Measurements from ENCODE around the gene ECI2.
"Not testable (repeated sequence)": the region's sequence is repeated elsewhere in the genome, so short reads cannot be mapped to it uniquely, and the experiment has no call there.

Gene ECI2

DNA sequence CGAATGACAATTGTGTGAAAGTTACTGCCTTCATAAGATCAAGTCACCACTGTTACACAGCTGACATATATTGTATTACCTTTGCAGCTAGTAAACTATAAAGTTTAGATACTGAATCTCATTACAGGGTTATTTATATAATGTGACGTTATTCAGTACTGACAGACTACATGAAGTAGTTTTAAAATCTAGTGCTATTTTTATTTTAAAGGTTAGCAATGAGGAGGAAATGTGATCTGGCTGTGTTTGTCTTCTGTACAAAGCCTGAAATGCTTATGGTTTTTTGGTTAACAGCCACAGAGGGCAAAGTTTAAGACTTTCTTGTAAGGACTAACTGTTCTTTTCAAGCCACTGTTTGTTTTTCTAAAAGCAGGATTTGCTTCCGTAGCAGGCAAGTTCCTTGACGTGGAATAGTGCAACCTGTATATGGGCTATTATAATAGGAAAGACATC, 26.0 kb downstream of the ECI2 start:
- H3K4me3 ChIP-seq (ENCODE audit: low read depth, low read length); H3K9me3 ChIP-seq (ENCODE audit: control insufficient read depth, insufficient read depth, low read depth, low read length); H3K27ac ChIP-seq (ENCODE audit: extremely low read depth, low read depth, low read length); H3K36me3 ChIP-seq (ENCODE audit: control insufficient read depth in 2 of 2, insufficient read depth in 1 of 2, low read length in 2 of 2); CTCF ChIA-PET; POLR2A ChIA-PET: not testable (repeated sequence)
- H3K4me1 ChIP-seq (ENCODE audit: control insufficient read depth, insufficient read depth, low read length): peaks cover 13% of the 10 kb centered on the region
- TF ChIP-seq, protein P1, sequence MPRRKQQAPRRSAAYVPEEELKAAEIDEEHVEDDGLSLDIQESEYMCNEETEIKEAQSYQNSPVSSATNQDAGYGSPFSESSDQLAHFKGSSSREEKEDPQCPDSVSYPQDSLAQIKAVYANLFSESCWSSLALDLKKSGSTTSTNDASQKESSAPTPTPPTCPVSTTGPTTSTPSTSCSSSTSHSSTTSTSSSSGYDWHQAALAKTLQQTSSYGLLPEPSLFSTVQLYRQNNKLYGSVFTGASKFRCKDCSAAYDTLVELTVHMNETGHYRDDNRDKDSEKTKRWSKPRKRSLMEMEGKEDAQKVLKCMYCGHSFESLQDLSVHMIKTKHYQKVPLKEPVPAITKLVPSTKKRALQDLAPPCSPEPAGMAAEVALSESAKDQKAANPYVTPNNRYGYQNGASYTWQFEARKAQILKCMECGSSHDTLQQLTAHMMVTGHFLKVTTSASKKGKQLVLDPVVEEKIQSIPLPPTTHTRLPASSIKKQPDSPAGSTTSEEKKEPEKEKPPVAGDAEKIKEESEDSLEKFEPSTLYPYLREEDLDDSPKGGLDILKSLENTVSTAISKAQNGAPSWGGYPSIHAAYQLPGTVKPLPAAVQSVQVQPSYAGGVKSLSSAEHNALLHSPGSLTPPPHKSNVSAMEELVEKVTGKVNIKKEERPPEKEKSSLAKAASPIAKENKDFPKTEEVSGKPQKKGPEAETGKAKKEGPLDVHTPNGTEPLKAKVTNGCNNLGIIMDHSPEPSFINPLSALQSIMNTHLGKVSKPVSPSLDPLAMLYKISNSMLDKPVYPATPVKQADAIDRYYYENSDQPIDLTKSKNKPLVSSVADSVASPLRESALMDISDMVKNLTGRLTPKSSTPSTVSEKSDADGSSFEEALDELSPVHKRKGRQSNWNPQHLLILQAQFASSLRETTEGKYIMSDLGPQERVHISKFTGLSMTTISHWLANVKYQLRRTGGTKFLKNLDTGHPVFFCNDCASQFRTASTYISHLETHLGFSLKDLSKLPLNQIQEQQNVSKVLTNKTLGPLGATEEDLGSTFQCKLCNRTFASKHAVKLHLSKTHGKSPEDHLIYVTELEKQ (tag by site-specific recombination; IDR thresholded peaks at IDR 0.05; ENCODE audit: borderline replicate concordance): peak; percentile 38; the same call in 1 of the 2 replicates
- TF ChIP-seq, protein P2, sequence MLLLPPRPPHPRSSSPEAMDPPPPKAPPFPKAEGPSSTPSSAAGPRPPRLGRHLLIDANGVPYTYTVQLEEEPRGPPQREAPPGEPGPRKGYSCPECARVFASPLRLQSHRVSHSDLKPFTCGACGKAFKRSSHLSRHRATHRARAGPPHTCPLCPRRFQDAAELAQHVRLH (tag by site-specific recombination; IDR thresholded peaks at IDR 0.05): 0 out of 2 replicates have a peak, but pooled peaks have one; percentile 25
- TF ChIP-seq, protein P3, sequence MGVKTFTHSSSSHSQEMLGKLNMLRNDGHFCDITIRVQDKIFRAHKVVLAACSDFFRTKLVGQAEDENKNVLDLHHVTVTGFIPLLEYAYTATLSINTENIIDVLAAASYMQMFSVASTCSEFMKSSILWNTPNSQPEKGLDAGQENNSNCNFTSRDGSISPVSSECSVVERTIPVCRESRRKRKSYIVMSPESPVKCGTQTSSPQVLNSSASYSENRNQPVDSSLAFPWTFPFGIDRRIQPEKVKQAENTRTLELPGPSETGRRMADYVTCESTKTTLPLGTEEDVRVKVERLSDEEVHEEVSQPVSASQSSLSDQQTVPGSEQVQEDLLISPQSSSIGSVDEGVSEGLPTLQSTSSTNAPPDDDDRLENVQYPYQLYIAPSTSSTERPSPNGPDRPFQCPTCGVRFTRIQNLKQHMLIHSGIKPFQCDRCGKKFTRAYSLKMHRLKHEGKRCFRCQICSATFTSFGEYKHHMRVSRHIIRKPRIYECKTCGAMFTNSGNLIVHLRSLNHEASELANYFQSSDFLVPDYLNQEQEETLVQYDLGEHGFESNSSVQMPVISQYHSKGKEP (tag by site-specific recombination; IDR thresholded peaks at IDR 0.05): peak; percentile 17; the same call in 1 of the 2 replicates
- TF ChIP-seq OVOL3 (tag by site-specific recombination; IDR thresholded peaks at IDR 0.05) (peak; percentile 98), WT1 (tag by site-specific recombination; IDR thresholded peaks at IDR 0.05) (peak; percentile 90), ZNF677 (tag by site-specific recombination; IDR thresholded peaks at IDR 0.05) (peak; percentile 63), ZNF529 (tag by site-specific recombination; IDR thresholded peaks at IDR 0.05; ENCODE audit: insufficient replicate concordance) (peak; percentile 20), ZBTB17 (tag by site-specific recombination; IDR thresholded peaks at IDR 0.05) (peak; percentile 23; the same call in 1 of the 2 replicates), BCL11A (tag by site-specific recombination; IDR thresholded peaks at IDR 0.05; ENCODE audit: low read depth) (peak; percentile 78; the same call in 1 of the 2 replicates), KLF8 (tag by site-specific recombination; IDR thresholded peaks at IDR 0.05) (peak; percentile 27; the same call in 1 of the 2 replicates), ZNF600 (tag by site-specific recombination; IDR thresholded peaks at IDR 0.05) (peak; percentile 63), ZNF629 (tag by site-specific recombination; IDR thresholded peaks at IDR 0.05) (peak; percentile 71; the same call in 1 of the 2 replicates), ZNF366 (tag by site-specific recombination; conservative IDR thresholded peaks at IDR 0.05) (peak; percentile 84), KLF10 (tag by site-specific recombination; IDR thresholded peaks at IDR 0.05) (peak; percentile 51), OSR2 (tag by site-specific recombination; IDR thresholded peaks at IDR 0.05) (peak; percentile 96), GLI2 (tag by site-specific recombination; IDR thresholded peaks at IDR 0.05; ENCODE audit: borderline replicate concordance, low read depth) (peak; percentile 69), IKZF3 (tag by site-specific recombination; IDR thresholded peaks at IDR 0.05) (peak; percentile 71), ZNF610 (tag by site-specific recombination; IDR thresholded peaks at IDR 0.05; ENCODE audit: borderline replicate concordance) (0 out of 2 replicates have a peak, but pooled peaks have one; percentile 49), ZNF843 (tag by site-specific recombination; IDR thresholded peaks at IDR 0.05) (peak; percentile 88), ZXDB (tag by site-specific recombination; IDR thresholded peaks at IDR 0.05) (peak; percentile 72; the same call in 1 of the 2 replicates)
- TF ChIP-seq, protein P4, sequence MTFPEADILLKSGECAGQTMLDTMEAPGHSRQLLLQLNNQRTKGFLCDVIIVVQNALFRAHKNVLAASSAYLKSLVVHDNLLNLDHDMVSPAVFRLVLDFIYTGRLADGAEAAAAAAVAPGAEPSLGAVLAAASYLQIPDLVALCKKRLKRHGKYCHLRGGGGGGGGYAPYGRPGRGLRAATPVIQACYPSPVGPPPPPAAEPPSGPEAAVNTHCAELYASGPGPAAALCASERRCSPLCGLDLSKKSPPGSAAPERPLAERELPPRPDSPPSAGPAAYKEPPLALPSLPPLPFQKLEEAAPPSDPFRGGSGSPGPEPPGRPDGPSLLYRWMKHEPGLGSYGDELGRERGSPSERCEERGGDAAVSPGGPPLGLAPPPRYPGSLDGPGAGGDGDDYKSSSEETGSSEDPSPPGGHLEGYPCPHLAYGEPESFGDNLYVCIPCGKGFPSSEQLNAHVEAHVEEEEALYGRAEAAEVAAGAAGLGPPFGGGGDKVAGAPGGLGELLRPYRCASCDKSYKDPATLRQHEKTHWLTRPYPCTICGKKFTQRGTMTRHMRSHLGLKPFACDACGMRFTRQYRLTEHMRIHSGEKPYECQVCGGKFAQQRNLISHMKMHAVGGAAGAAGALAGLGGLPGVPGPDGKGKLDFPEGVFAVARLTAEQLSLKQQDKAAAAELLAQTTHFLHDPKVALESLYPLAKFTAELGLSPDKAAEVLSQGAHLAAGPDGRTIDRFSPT (tag by site-specific recombination; IDR thresholded peaks at IDR 0.05): 0 out of 2 replicates have a peak, but pooled peaks have one; percentile 35
- TF ChIP-seq, protein P5, sequence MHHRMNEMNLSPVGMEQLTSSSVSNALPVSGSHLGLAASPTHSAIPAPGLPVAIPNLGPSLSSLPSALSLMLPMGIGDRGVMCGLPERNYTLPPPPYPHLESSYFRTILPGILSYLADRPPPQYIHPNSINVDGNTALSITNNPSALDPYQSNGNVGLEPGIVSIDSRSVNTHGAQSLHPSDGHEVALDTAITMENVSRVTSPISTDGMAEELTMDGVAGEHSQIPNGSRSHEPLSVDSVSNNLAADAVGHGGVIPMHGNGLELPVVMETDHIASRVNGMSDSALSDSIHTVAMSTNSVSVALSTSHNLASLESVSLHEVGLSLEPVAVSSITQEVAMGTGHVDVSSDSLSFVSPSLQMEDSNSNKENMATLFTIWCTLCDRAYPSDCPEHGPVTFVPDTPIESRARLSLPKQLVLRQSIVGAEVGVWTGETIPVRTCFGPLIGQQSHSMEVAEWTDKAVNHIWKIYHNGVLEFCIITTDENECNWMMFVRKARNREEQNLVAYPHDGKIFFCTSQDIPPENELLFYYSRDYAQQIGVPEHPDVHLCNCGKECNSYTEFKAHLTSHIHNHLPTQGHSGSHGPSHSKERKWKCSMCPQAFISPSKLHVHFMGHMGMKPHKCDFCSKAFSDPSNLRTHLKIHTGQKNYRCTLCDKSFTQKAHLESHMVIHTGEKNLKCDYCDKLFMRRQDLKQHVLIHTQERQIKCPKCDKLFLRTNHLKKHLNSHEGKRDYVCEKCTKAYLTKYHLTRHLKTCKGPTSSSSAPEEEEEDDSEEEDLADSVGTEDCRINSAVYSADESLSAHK (tag by site-specific recombination; IDR thresholded peaks at IDR 0.05): peak; percentile 45; the same call in 1 of the 2 replicates
- TF ChIP-seq, protein P6, sequence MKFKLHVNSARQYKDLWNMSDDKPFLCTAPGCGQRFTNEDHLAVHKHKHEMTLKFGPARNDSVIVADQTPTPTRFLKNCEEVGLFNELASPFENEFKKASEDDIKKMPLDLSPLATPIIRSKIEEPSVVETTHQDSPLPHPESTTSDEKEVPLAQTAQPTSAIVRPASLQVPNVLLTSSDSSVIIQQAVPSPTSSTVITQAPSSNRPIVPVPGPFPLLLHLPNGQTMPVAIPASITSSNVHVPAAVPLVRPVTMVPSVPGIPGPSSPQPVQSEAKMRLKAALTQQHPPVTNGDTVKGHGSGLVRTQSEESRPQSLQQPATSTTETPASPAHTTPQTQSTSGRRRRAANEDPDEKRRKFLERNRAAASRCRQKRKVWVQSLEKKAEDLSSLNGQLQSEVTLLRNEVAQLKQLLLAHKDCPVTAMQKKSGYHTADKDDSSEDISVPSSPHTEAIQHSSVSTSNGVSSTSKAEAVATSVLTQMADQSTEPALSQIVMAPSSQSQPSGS (tag by site-specific recombination; IDR thresholded peaks at IDR 0.05; ENCODE audit: low read depth): peak; percentile 35; the same call in 1 of the 2 replicates
- TF ChIP-seq, protein P7, sequence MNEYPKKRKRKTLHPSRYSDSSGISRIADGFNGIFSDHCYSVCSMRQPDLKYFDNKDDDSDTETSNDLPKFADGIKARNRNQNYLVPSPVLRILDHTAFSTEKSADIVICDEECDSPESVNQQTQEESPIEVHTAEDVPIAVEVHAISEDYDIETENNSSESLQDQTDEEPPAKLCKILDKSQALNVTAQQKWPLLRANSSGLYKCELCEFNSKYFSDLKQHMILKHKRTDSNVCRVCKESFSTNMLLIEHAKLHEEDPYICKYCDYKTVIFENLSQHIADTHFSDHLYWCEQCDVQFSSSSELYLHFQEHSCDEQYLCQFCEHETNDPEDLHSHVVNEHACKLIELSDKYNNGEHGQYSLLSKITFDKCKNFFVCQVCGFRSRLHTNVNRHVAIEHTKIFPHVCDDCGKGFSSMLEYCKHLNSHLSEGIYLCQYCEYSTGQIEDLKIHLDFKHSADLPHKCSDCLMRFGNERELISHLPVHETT (tag by site-specific recombination; IDR thresholded peaks at IDR 0.05): peak; percentile 24; the same call in 1 of the 2 replicates
